IMR-90 (cell line): Measurements from ENCODE around the gene SHLD3. TPM values are rescaled to one million over a fixed set of nuclear protein-coding genes. Genes with fewer than 3 reads are reported as not detected.

Source experiments
- ATAC-seq: fragments of 200-7000 bp; cut with Tn5 transposase; 2 replicates; pipeline ENCODE4 v1.9.1; 2020; ENCODE audit warnings: low read depth, mild to moderate bottlenecking, moderate library complexity
- BruUV-seq: library from RNA; stranded (reverse); fragments of 400-500 nt; replicated peaks from 2 replicates; lab custom pipeline; 2021; lab: Mats Ljungman, UMichigan
- CTCF ChIA-PET: fragments of 300-600 bp; formaldehyde crosslinking; extraction: SDS; loops from one replicate; lab custom pipeline; 2021; ENCODE audit warnings: antibody characterized with exemption; lab: Yijun Ruan, JAX
- POLR2A ChIA-PET: fragments of 300-600 bp; sonication (Branson Sonifier 250); formaldehyde crosslinking; loops from one replicate; lab custom pipeline; 2022; ENCODE audit warnings: antibody characterized with exemption; ENCODE audit not compliant: unreplicated experiment; lab: Charles Lee
- DNase-seq: peaks from one replicate; pipeline ENCODE4 v3.0.0; 2013
- H2AFZ ChIP-seq: replicated peaks from 2 replicates; pipeline ENCODE3; 2013; ENCODE audit warnings: low read length, mild to moderate bottlenecking; ENCODE audit not compliant: poor library complexity
- H2AK5ac ChIP-seq: 2 replicates; pipeline ENCODE4 v1.6.1; 2013; ENCODE audit warnings: low read depth, low read length, inconsistent platforms
- H2AK9ac ChIP-seq: replicated peaks from 2 replicates; pipeline ENCODE3; 2013; ENCODE audit warnings: mild to moderate bottlenecking, low read depth, low read length, moderate library complexity; ENCODE audit not compliant: poor library complexity
- H2BK120ac ChIP-seq: 2 replicates; pipeline ENCODE4 v1.6.1; 2013; ENCODE audit warnings: low read depth, low read length, inconsistent platforms
- H2BK15ac ChIP-seq: 3 replicates; pipeline ENCODE4 v1.6.1; 2013; ENCODE audit warnings: low read depth, low read length, inconsistent platforms
- H2BK20ac ChIP-seq: 2 replicates; pipeline ENCODE4 v1.6.1; 2013; ENCODE audit warnings: low read depth, mild to moderate bottlenecking, inconsistent platforms, low read length, moderate library complexity
- H2BK5ac ChIP-seq: 2 replicates; pipeline ENCODE4 v1.6.1; 2013; ENCODE audit warnings: mild to moderate bottlenecking, low read depth, low read length, inconsistent platforms; ENCODE audit not compliant: poor library complexity, severe bottlenecking
- H3K14ac ChIP-seq: replicated peaks from 2 replicates; pipeline ENCODE4 v1.6.1; 2013; ENCODE audit warnings: low read depth, low read length, inconsistent platforms
- H3K18ac ChIP-seq: 2 replicates; pipeline ENCODE4 v1.6.1; 2013; ENCODE audit warnings: low read depth, low read length, control low read depth
- H3K23ac ChIP-seq: 2 replicates; pipeline ENCODE4 v1.6.1; 2013; ENCODE audit warnings: low read depth, low read length, inconsistent platforms
- H3K27ac ChIP-seq: 2 replicates; pipeline ENCODE4 v1.5.1; 2013; ENCODE audit warnings: mild to moderate bottlenecking, control low read depth, low read length; ENCODE audit not compliant: insufficient read depth
- H3K27me3 ChIP-seq: 2 replicates; pipeline ENCODE4 v1.6.1; 2013; ENCODE audit warnings: low read length; ENCODE audit not compliant: control insufficient read depth, insufficient read depth
- H3K36me3 ChIP-seq: 2 replicates; pipeline ENCODE4 v1.6.1; 2013; ENCODE audit warnings: low read length, mixed read lengths; ENCODE audit not compliant: control insufficient read depth, insufficient read depth
- H3K4ac ChIP-seq: 2 replicates; pipeline ENCODE4 v1.6.1; 2013; ENCODE audit warnings: low read depth, low read length, inconsistent platforms
- H3K4me1 ChIP-seq: 2 replicates; pipeline ENCODE4 v1.6.1; 2013; ENCODE audit warnings: low read length, mixed read lengths; ENCODE audit not compliant: control insufficient read depth, insufficient read depth
- H3K4me2 ChIP-seq: 2 replicates; pipeline ENCODE4 v1.6.1; 2013; ENCODE audit warnings: low read depth, mild to moderate bottlenecking, control low read depth, low read length, moderate library complexity
- H3K4me3 ChIP-seq: 2 replicates; pipeline ENCODE4 v1.5.1; 2013; ENCODE audit warnings: low read depth, mild to moderate bottlenecking, control low read depth, low read length, moderate library complexity; ENCODE audit not compliant: insufficient read depth
- H3K56ac ChIP-seq: 2 replicates; pipeline ENCODE4 v1.6.1; 2013; ENCODE audit warnings: low read length, inconsistent platforms; ENCODE audit not compliant: insufficient read depth; ENCODE audit errors: extremely low read depth
- H3K79me1 ChIP-seq, 2 experiments: 2 replicates each; pipeline ENCODE4 v1.6.1; 2013; ENCODE audit warnings: low read length in 2 of 2, inconsistent platforms in 1 of 2, low read depth in 1 of 2
- H3K9ac ChIP-seq: 2 replicates; pipeline ENCODE4 v1.6.1; 2013; ENCODE audit warnings: low read depth, low read length, control low read depth
- H3K9me1 ChIP-seq: 2 replicates; pipeline ENCODE4 v1.6.1; 2013; ENCODE audit warnings: low read length, inconsistent platforms; ENCODE audit not compliant: insufficient read depth
- H3K9me3 ChIP-seq: 2 replicates; pipeline ENCODE4 v1.6.1; 2013; ENCODE audit warnings: low read length; ENCODE audit not compliant: control insufficient read depth, insufficient read depth
- H4K20me1 ChIP-seq: 2 replicates; pipeline ENCODE4 v1.6.1; 2013; ENCODE audit warnings: low read length, inconsistent platforms; ENCODE audit not compliant: insufficient read depth
- H4K5ac ChIP-seq: 2 replicates; pipeline ENCODE4 v1.6.1; 2013; ENCODE audit warnings: mild to moderate bottlenecking, low read depth, low read length, control low read depth
- H4K8ac ChIP-seq, 2 experiments: 2 replicates each; pipeline ENCODE4 v1.6.1; 2013; ENCODE audit warnings: low read depth in 2 of 2, low read length in 2 of 2, control low read depth in 1 of 2, inconsistent platforms in 1 of 2
- H4K91ac ChIP-seq: 2 replicates; pipeline ENCODE4 v1.6.1; 2013; ENCODE audit warnings: low read depth, low read length, inconsistent platforms; ENCODE audit not compliant: insufficient read depth
- CTCF ChIP-seq: conservative IDR thresholded peaks from 2 replicates; pipeline ENCODE4 v1.5.1; 2012; ENCODE audit warnings: mild to moderate bottlenecking, low read depth, low read length, improper control_type of control experiment
- MXI1 ChIP-seq: IDR thresholded peaks from 2 replicates; pipeline ENCODE4 v1.6.1; 2012; ENCODE audit warnings: low read depth, mild to moderate bottlenecking, low read length, moderate library complexity, borderline replicate concordance
- dilution Hi-C: fragments of 300-500 bp; cut with HindIII; formaldehyde crosslinking; loops from one replicate; pipeline ENCODE4 v1.14.3; 2018; ENCODE audit warnings: low sequenced_read_pairs; ENCODE audit not compliant: unreplicated experiment
- in situ Hi-C: fragments of 300-500 bp; cut with MboI; formaldehyde crosslinking; loops from 3 replicates; pipeline ENCODE4 v1.14.3; 2019; ENCODE audit warnings: low sequenced_read_pairs, inconsistent platforms, mixed read lengths
- intact Hi-C: fragments of 100-400 bp; cut with micrococcal nuclease; formaldehyde crosslinking; loops from 2 replicates; pipeline ENCODE4 v1.10.0; 2022
- polyA plus RNA-seq, 3 experiments: library from polyadenylated mRNA; depleted of rRNA; stranded (reverse); fragments of >200 nt; gene quantifications; 2 replicates each; pipeline ENCODE4 v1.2.3, GENCODE V29; 2012; ENCODE audit warnings: low replicate concordance in 1 of 3
- total RNA-seq: library from RNA; depleted of rRNA; stranded (reverse); fragments of >200 nt; gene quantifications from 2 replicates; pipeline ENCODE4 v1.2.3, GENCODE V29; 2012

The SHLD3 gene
- total and polyA plus RNA-seq, 2 of the 4 experiments (the other 2 are of a cell fraction), result 1.7 to 2.5 TPM

- DNase-seq, result no peak
- no peak overlapping the region for H3K56ac ChIP-seq
- no peak overlapping the region for H2BK5ac ChIP-seq
- no peak overlapping the region for H3K4me2 ChIP-seq
- H3K9ac ChIP-seq, result no peak overlapping the region
- no peak overlapping the region for H3K4me3 ChIP-seq
- H3K27ac ChIP-seq, result no peak overlapping the region
- no peak overlapping the region for H2AK9ac ChIP-seq
- no peak for ATAC-seq
- no peaks in the 10 kb centered on the region for H3K9me1 ChIP-seq
- BruUV-seq, result no TSS peak
- H4K5ac ChIP-seq, result no peak overlapping the region
- CTCF ChIA-PET, result no interaction called here
- in situ Hi-C loops, result no loop called here
- no peaks in the 10 kb centered on the region for H3K9me3 ChIP-seq
- dilution Hi-C loops, result no loop called here
- H3K4me1 ChIP-seq, result no peaks in the 10 kb centered on the region; the same call in 1 of the 2 replicates
- H3K36me3 ChIP-seq, result peaks cover 3% of the 10 kb centered on the region
- intact Hi-C loops, result no loop called here
- H3K18ac ChIP-seq, result no peak overlapping the region
- TF ChIP-seq MXI1, result no peak
- TF ChIP-seq CTCF, result no peak
- no peak overlapping the region for H4K91ac ChIP-seq
- H3K79me1 ChIP-seq, result no peaks in the 10 kb centered on the region; a peak in 1 of 4 replicates
- no peaks in the 10 kb centered on the region for H3K27me3 ChIP-seq
- H2AK5ac ChIP-seq, result no peak overlapping the region
- no peak overlapping the region for H3K23ac ChIP-seq
- H2AFZ ChIP-seq, result no peak overlapping the region
- no peak overlapping the region for H4K8ac ChIP-seq
- no peak overlapping the region for H3K14ac ChIP-seq
- H2BK15ac ChIP-seq, result no peak overlapping the region
- POLR2A ChIA-PET, result no interaction called here
- H4K20me1 ChIP-seq, result no peaks in the 10 kb centered on the region
- no peak overlapping the region for H2BK120ac ChIP-seq
- no peak overlapping the region for H2BK20ac ChIP-seq
- no peak overlapping the region for H3K4ac ChIP-seq
Observed at GRCh38 chr5:65647941-65648340, 23.1 kb downstream of the SHLD3 start.
